Upper lobe of left lung (tissue), 6 donors: ENCODE measurements around the gene TNS1. TPM values are rescaled to one million over a fixed set of nuclear protein-coding genes. Genes with fewer than 3 reads are reported as not detected.

Experiments used
- ATAC-seq, 2 donors: fragments of 200-7000 bp; cut with Tn5 transposase; one replicate each; pipeline ENCODE4 v1.9.1; 2022; ENCODE audit warnings: mild to moderate bottlenecking in 2 of 2, moderate library complexity in 2 of 2; ENCODE audit not compliant: low FRiP score in 2 of 2
- DNase-seq, 2 donors: peaks; one replicate each; pipeline ENCODE4 v3.0.0-alpha.2; 2019 to 2020
- H3K27ac ChIP-seq, 4 donors: fragments of 200-600 bp; sonication (generic); one replicate each; pipeline ENCODE4 v1.5.1; 2016 to 2019
- H3K27me3 ChIP-seq, 4 donors: fragments of 200-600 bp; sonication (generic); one replicate each; pipeline ENCODE4 v1.5.1; 2017 to 2019
- H3K36me3 ChIP-seq, 4 donors: fragments of 200-600 bp; sonication (generic); one replicate each; pipeline ENCODE4 v1.5.1; 2016 to 2019
- H3K4me1 ChIP-seq, 4 donors: fragments of 200-600 bp; sonication (generic); one replicate each; pipeline ENCODE4 v1.5.1; 2018 to 2019
- H3K4me3 ChIP-seq, 4 donors: fragments of 200-600 bp; sonication (generic); one replicate each; pipeline ENCODE4 v1.5.1; 2017 to 2019; ENCODE audit warnings: mild to moderate bottlenecking in 2 of 4, moderate library complexity in 1 of 4
- H3K9me3 ChIP-seq, 4 donors: fragments of 200-600 bp; sonication (generic); one replicate each; pipeline ENCODE4 v1.5.1; 2018 to 2019
- CTCF ChIP-seq, 6 experiments: fragments of 450-650 bp in 4 of 6; fragments of 200-600 bp in 2 of 6; sonication (generic) in 2 of 6; IDR thresholded peaks; one replicate each; pipeline ENCODE4 v1.5.1; 2016 to 2019; ENCODE audit warnings: antibody characterized with exemption in 6 of 6
- EP300 ChIP-seq, 4 donors: sonication (generic); formaldehyde crosslinking; IDR thresholded peaks; one replicate each; pipeline ENCODE4 v1.5.1; 2017; ENCODE audit warnings: antibody characterized with exemption in 4 of 4, control low read depth in 2 of 4
- POLR2A ChIP-seq, 4 donors: fragments of 450-650 bp; IDR thresholded peaks; one replicate each; pipeline ENCODE4 v1.5.1; 2016 to 2017; ENCODE audit warnings: antibody characterized with exemption in 4 of 4, mild to moderate bottlenecking in 2 of 4
- POLR2AphosphoS5 ChIP-seq, 2 donors: sonication (generic); formaldehyde crosslinking; IDR thresholded peaks; one replicate each; pipeline ENCODE4 v1.5.1; 2017; ENCODE audit warnings: antibody characterized with exemption in 2 of 2
- WGBS, 2 donors: methylation state at CpG; one replicate each; pipeline ENCODE4 v1.1.5; 2017 to 2018; 5-methylcytosine and 5-hydroxymethylcytosine counted together
- total RNA-seq, 6 donors: library from RNA; depleted of rRNA in 4 of 6; stranded (reverse); fragments of >200 nt in 4 of 6; gene quantifications; one replicate each; pipeline versions ENCODE4 v1.1.0 to v1.2.1, GENCODE V29; 2016 to 2021
- donor health status: DM: no; HTN: no; CAD: no; lungs with moderate emphysema.
- donor health status: DM: no; HTN: yes; CAD: no; lungs with severe emphysema.

The TNS1 gene
- total RNA-seq, 6 donors from 2014 or later: 325 to 1,095 (median 550) TPM

- DNase-seq (no peak), ATAC-seq (no peak)
- Histone ChIP-seq H3K27me3 (no peaks in the 10 kb centered on the region), H3K27ac (peak overlapping the region; percentile 40 to 76 (median 71)), H3K9me3 (no peaks in the 10 kb centered on the region), H3K4me1 (peaks cover 51 to 59% (median 58%) of the 10 kb centered on the region in 4 donors), H3K4me3 (no peak overlapping the region), H3K36me3 (peaks cover 61 to 96% (median 78%) of the 10 kb centered on the region in 4 donors)
- no peak for TF ChIP-seq POLR2AphosphoS5 (IDR thresholded peaks at IDR 0.05)
- TF ChIP-seq POLR2A (IDR thresholded peaks at IDR 0.05): no peak
- TF ChIP-seq EP300 (IDR thresholded peaks at IDR 0.05): no peak
- no peak for TF ChIP-seq CTCF (IDR thresholded peaks at IDR 0.05)
- 83 to 86% methylated on average over 5 to 15 of the region's 19 CpGs for WGBS, 2 donors
Measured at GRCh38 chr2:217818293-217818850, 184.4 kb downstream of the TNS1 start.

- 85 to 90% methylated on average over 17 to 24 of the region's 26 CpGs for WGBS, 2 donors
- peak in 1 of 2 donors; percentile 76 for DNase-seq
- peaks cover 44 to 56% (median 51%) of the 10 kb centered on the region in 4 donors for H3K4me1 ChIP-seq
- TF ChIP-seq POLR2AphosphoS5 (IDR thresholded peaks at IDR 0.05): peak in 1 of 2 donors; percentile 20
- no peak for TF ChIP-seq POLR2A (IDR thresholded peaks at IDR 0.05)
- peaks cover 66 to 96% (median 81%) of the 10 kb centered on the region in 4 donors for H3K36me3 ChIP-seq
- ATAC-seq: no peak
- H3K4me3 ChIP-seq: no peak overlapping the region
- no peaks in the 10 kb centered on the region for H3K27me3 ChIP-seq
- peak overlapping the region; percentile 68 to 76 (median 71) for H3K27ac ChIP-seq
- no peaks in the 10 kb centered on the region for H3K9me3 ChIP-seq
Measured at GRCh38 chr2:217817466-217818292, 185.1 kb downstream of the TNS1 start.

GRCh38 chr2:217816396-217816869, 186.4 kb downstream of the TNS1 start:
- H3K9me3 ChIP-seq: no peaks in the 10 kb centered on the region
- TF ChIP-seq POLR2AphosphoS5 (IDR thresholded peaks at IDR 0.05) (peak; percentile 76 to 78), CTCF (IDR thresholded peaks at IDR 0.05) (no peak), POLR2A (IDR thresholded peaks at IDR 0.05) (peak in 1 of 4 donors; percentile 23), EP300 (IDR thresholded peaks at IDR 0.05) (peak in 3 of 4 donors; percentile 38 to 87 (median 87))
- H3K27me3 ChIP-seq: no peaks in the 10 kb centered on the region
- H3K4me1 ChIP-seq: peaks cover 39 to 51% (median 42%) of the 10 kb centered on the region in 4 donors
- H3K36me3 ChIP-seq: peaks cover 73 to 100% (median 85%) of the 10 kb centered on the region in 4 donors
- no peak overlapping the region for H3K4me3 ChIP-seq
- DNase-seq: peak in 1 of 2 donors; percentile 37
- WGBS, 2 donors: 18 to 42% methylated on average over 6 to 11 of the region's 11 CpGs
- peak overlapping the region; percentile 68 to 76 (median 71) for H3K27ac ChIP-seq
- ATAC-seq: peak; percentile 5 to 26

GRCh38 chr2:217813828-217814227, 189.0 kb downstream of the TNS1 start:
- H3K36me3 ChIP-seq: peaks cover 73 to 100% (median 87%) of the 10 kb centered on the region in 4 donors
- WGBS, 2 donors: 77 to 89% methylated on average over 6 of the region's 6 CpGs
- H3K4me1 ChIP-seq: peaks cover 24 to 34% (median 30%) of the 10 kb centered on the region in 4 donors
- ATAC-seq (no peak), DNase-seq (no peak)
- H3K27me3 ChIP-seq: no peaks in the 10 kb centered on the region
- H3K27ac ChIP-seq: peak overlapping the region in 2 of 4 donors; percentile 51 to 69
- no peak overlapping the region for H3K4me3 ChIP-seq
- no peak for TF ChIP-seq POLR2A (IDR thresholded peaks at IDR 0.05)
- no peak for TF ChIP-seq EP300 (IDR thresholded peaks at IDR 0.05)
- no peak for TF ChIP-seq CTCF (IDR thresholded peaks at IDR 0.05)
- TF ChIP-seq POLR2AphosphoS5 (IDR thresholded peaks at IDR 0.05): no peak
- no peaks in the 10 kb centered on the region for H3K9me3 ChIP-seq

GRCh38 chr2:217812170-217812569, 190.6 kb downstream of the TNS1 start:
- DNase-seq: no peak
- Histone ChIP-seq H3K4me3 (no peak overlapping the region), H3K9me3 (no peaks in the 10 kb centered on the region), H3K27me3 (no peaks in the 10 kb centered on the region), H3K27ac (peak overlapping the region in 1 of 4 donors; percentile 51), H3K36me3 (peaks cover 73 to 100% (median 88%) of the 10 kb centered on the region in 4 donors), H3K4me1 (peaks cover 26 to 32% (median 28%) of the 10 kb centered on the region in 4 donors)
- no peak for ATAC-seq
- TF ChIP-seq CTCF (IDR thresholded peaks at IDR 0.05) (no peak), POLR2AphosphoS5 (IDR thresholded peaks at IDR 0.05) (no peak), POLR2A (IDR thresholded peaks at IDR 0.05) (no peak), EP300 (IDR thresholded peaks at IDR 0.05) (no peak)
- WGBS, 2 donors: 75 to 77% methylated on average over 6 of the region's 6 CpGs
